Activated CD4-positive, CD25-positive, alpha-beta regulatory T cell treated with anti-CD3 and anti-CD28 coated beads, Interleukin-2, amount 50 U/mL, for 24 hours (primary cell): ENCODE data around the gene ERBB4.

Source experiments
- ATAC-seq, 2 donors: fragments of 150-1000 bp; cut with Tn5 transposase; one replicate each; pipeline ENCODE4 v1.10.0; 2021; ENCODE audit warnings: mild to moderate bottlenecking in 1 of 2, moderate library complexity in 1 of 2

The ERBB4 gene

GRCh38 chr2:212360068-212360460 is 178.5 kb downstream of the ERBB4 start:
- no peak for ATAC-seq

GRCh38 chr2:212359425-212360067 is 179.1 kb downstream of the ERBB4 start:
- ATAC-seq: no peak

GRCh38 chr2:212357606-212358005 is 181.0 kb downstream of the ERBB4 start:
- ATAC-seq: no peak

- no peak for ATAC-seq
Measured at GRCh38 chr2:212354382-212354781, 184.2 kb downstream of the ERBB4 start.

- no peak for ATAC-seq
Measured at GRCh38 chr2:212348501-212348900, 190.1 kb downstream of the ERBB4 start.

- ATAC-seq: no peak
Measured at GRCh38 chr2:212346865-212347264, 191.7 kb downstream of the ERBB4 start.

- ATAC-seq: no peak
Measured at GRCh38 chr2:212345966-212346365, 192.6 kb downstream of the ERBB4 start.

- ATAC-seq: no peak
Measured at GRCh38 chr2:212344131-212344530, 194.5 kb downstream of the ERBB4 start.

- ATAC-seq: no peak
Measured at GRCh38 chr2:212343167-212343566, 195.4 kb downstream of the ERBB4 start.

GRCh38 chr2:212337486-212338343 is 200.9 kb downstream of the ERBB4 start:
- no peak for ATAC-seq

GRCh38 chr2:212337036-212337435 is 201.6 kb downstream of the ERBB4 start:
- no peak for ATAC-seq

- no peak for ATAC-seq
Measured at GRCh38 chr2:212330263-212330662, 208.3 kb downstream of the ERBB4 start.

GRCh38 chr2:212328712-212329496 is 209.7 kb downstream of the ERBB4 start:
- no peak for ATAC-seq

- no peak for ATAC-seq
Measured at GRCh38 chr2:212328136-212328535, 210.5 kb downstream of the ERBB4 start.

GRCh38 chr2:212327171-212327809 is 211.3 kb downstream of the ERBB4 start:
- ATAC-seq: no peak

GRCh38 chr2:212318636-212319035 is 220.0 kb downstream of the ERBB4 start:
- ATAC-seq: no peak

GRCh38 chr2:212314680-212315079 is 223.9 kb downstream of the ERBB4 start:
- no peak for ATAC-seq

GRCh38 chr2:212311807-212312404 is 226.7 kb downstream of the ERBB4 start:
- ATAC-seq: no peak

- ATAC-seq: no peak
Measured at GRCh38 chr2:212299943-212300342, 238.7 kb downstream of the ERBB4 start.

- ATAC-seq: no peak
Measured at GRCh38 chr2:212299333-212299732, 239.3 kb downstream of the ERBB4 start.

- ATAC-seq: no peak
Measured at GRCh38 chr2:212295571-212295970, 243.0 kb downstream of the ERBB4 start.

- no peak for ATAC-seq
Measured at GRCh38 chr2:212294816-212295215, 243.8 kb downstream of the ERBB4 start.

- no peak for ATAC-seq
Measured at GRCh38 chr2:212289301-212289700, 249.3 kb downstream of the ERBB4 start.
